Small intestine (tissue), 7 donors: ENCODE data around the gene MNAT1. TPM values are rescaled to one million over a fixed set of nuclear protein-coding genes. Genes with fewer than 3 reads are reported as not detected.

Experiments
- DNase-seq, 2 donors: peaks; one replicate each; pipeline versions ENCODE4 v3.0.0 to v3.0.0-alpha.2; 2013
- FAIRE-seq: peaks from 2 replicates; lab custom pipeline; 2012; peaks lifted over from hg19 to GRCh38; lab: Jason Lieb, UNC
- H3K27ac ChIP-seq, 3 donors: one replicate each; pipeline ENCODE4 v1.5.1; 2013; ENCODE audit warnings: low read length in 2 of 3, mild to moderate bottlenecking in 2 of 3, control low read depth in 1 of 3, inconsistent platforms in 1 of 3, low read depth in 1 of 3, moderate library complexity in 1 of 3
- H3K27me3 ChIP-seq, 3 donors: one replicate each; pipeline ENCODE4 v1.6.1; 2013; ENCODE audit warnings: low read length in 3 of 3, inconsistent platforms in 1 of 3; ENCODE audit not compliant: control insufficient read depth in 3 of 3, insufficient read depth in 3 of 3
- H3K36me3 ChIP-seq, 3 donors: one replicate each; pipeline ENCODE4 v1.6.1; 2013; ENCODE audit warnings: low read length in 3 of 3, inconsistent platforms in 1 of 3, low read depth in 1 of 3, mild to moderate bottlenecking in 1 of 3, moderate library complexity in 1 of 3; ENCODE audit not compliant: control insufficient read depth in 3 of 3, insufficient read depth in 2 of 3
- H3K4me1 ChIP-seq, 3 donors: one replicate each; pipeline ENCODE4 v1.6.1; 2013; ENCODE audit warnings: low read length in 2 of 3, inconsistent platforms in 1 of 3, low read depth in 1 of 3, mild to moderate bottlenecking in 1 of 3, moderate library complexity in 1 of 3; ENCODE audit not compliant: control insufficient read depth in 3 of 3, insufficient read depth in 2 of 3
- H3K4me3 ChIP-seq, 3 donors: one replicate each; pipeline ENCODE4 v1.5.1; 2013; ENCODE audit warnings: low read length in 3 of 3, control low read depth in 1 of 3, inconsistent platforms in 1 of 3, low read depth in 1 of 3, mild to moderate bottlenecking in 1 of 3, moderate library complexity in 1 of 3
- H3K9me3 ChIP-seq, 2 donors: one replicate each; pipeline ENCODE4 v1.6.1; 2013; ENCODE audit warnings: low read depth in 1 of 2, low read length in 1 of 2; ENCODE audit not compliant: control insufficient read depth in 2 of 2, insufficient read depth in 1 of 2
- WGBS, 3 donors: extraction: QIAGEN DNeasy Blood & Tissue Kit; methylation state at CpG; one replicate each; pipeline ENCODE4 v1.1.7; 2013; 5-methylcytosine and 5-hydroxymethylcytosine counted together
- polyA plus RNA-seq, 4 donors: library from polyadenylated mRNA; stranded (reverse) in 3 of 4; unstranded in 1 of 4; fragments of 200-250 nt in 3 of 4; fragments of 120-200 nt in 1 of 4; gene quantifications; one replicate each; pipeline versions ENCODE4 v1.2.1 to v1.2.3, GENCODE V29; 2013
- donor health status: healthy with polysubstance abuse.
- donor health status: control.
- donor health status: control.
- donor health status: Bipolar disorder and iron deficiency.
- donor health status: healthy.

MNAT1 gene
- polyA plus RNA-seq, 4 donors: 9.5 to 28.7 (median 12.8) TPM

- no peak for FAIRE-seq
- peaks cover 0 to 9% (median 0%) of the 10 kb centered on the region in 3 donors for H3K36me3 ChIP-seq
- no peak overlapping the region for H3K27ac ChIP-seq
- H3K9me3 ChIP-seq: no peaks in the 10 kb centered on the region
- no peaks in the 10 kb centered on the region for H3K4me1 ChIP-seq
- H3K27me3 ChIP-seq: no peaks in the 10 kb centered on the region
- no peak overlapping the region for H3K4me3 ChIP-seq
- 88 to 91% (median 90%) methylated on average over 2 of the region's 2 CpGs for WGBS, 3 donors
- DNase-seq: peak in 1 of 2 donors; percentile 11
Observed at GRCh38 chr14:60970146-60970545, 235.6 kb downstream of the MNAT1 start.

- Histone ChIP-seq H3K9me3 (no peaks in the 10 kb centered on the region), H3K4me3 (no peak overlapping the region), H3K27ac (no peak overlapping the region), H3K27me3 (no peaks in the 10 kb centered on the region), H3K4me1 (no peaks in the 10 kb centered on the region), H3K36me3 (peaks cover 0 to 9% (median 0%) of the 10 kb centered on the region in 3 donors)
- 13 to 26% (median 24%) methylated on average over 2 of the region's 2 CpGs for WGBS, 3 donors
- no peak for DNase-seq
- no peak for FAIRE-seq
Observed at GRCh38 chr14:60971271-60971670, 236.7 kb downstream of the MNAT1 start.

GRCh38 chr14:60972295-60972694 lies 237.7 kb downstream of the MNAT1 start:
- H3K27ac ChIP-seq: no peak overlapping the region
- H3K4me1 ChIP-seq: no peaks in the 10 kb centered on the region
- 97 to 99% (median 98%) methylated on average over 15 of the region's 15 CpGs for WGBS, 3 donors
- no peak overlapping the region for H3K4me3 ChIP-seq
- H3K9me3 ChIP-seq: no peaks in the 10 kb centered on the region
- H3K27me3 ChIP-seq: no peaks in the 10 kb centered on the region
- peaks cover 0 to 9% (median 0%) of the 10 kb centered on the region in 3 donors for H3K36me3 ChIP-seq
- no peak for DNase-seq
- FAIRE-seq: no peak

GRCh38 chr14:60973070-60973469 lies 238.5 kb downstream of the MNAT1 start:
- no peaks in the 10 kb centered on the region for H3K9me3 ChIP-seq
- peaks cover 0 to 9% (median 0%) of the 10 kb centered on the region in 3 donors for H3K36me3 ChIP-seq
- 95 to 99% (median 98%) methylated on average over 3 of the region's 3 CpGs for WGBS, 3 donors
- no peaks in the 10 kb centered on the region for H3K4me1 ChIP-seq
- H3K27me3 ChIP-seq: no peaks in the 10 kb centered on the region
- no peak for FAIRE-seq
- no peak overlapping the region for H3K27ac ChIP-seq
- H3K4me3 ChIP-seq: no peak overlapping the region
- no peak for DNase-seq

- Histone ChIP-seq H3K4me3 (no peak overlapping the region), H3K36me3 (peaks cover 0 to 9% (median 0%) of the 10 kb centered on the region in 3 donors), H3K27me3 (no peaks in the 10 kb centered on the region), H3K27ac (no peak overlapping the region), H3K9me3 (no peaks in the 10 kb centered on the region), H3K4me1 (no peaks in the 10 kb centered on the region)
- no peak for FAIRE-seq
- DNase-seq: no peak
- WGBS, 3 donors: 76 to 93% (median 93%) methylated on average over 6 of the region's 6 CpGs
Observed at GRCh38 chr14:60974090-60974651, 239.6 kb downstream of the MNAT1 start.

GRCh38 chr14:60975551-60975950 lies 241.0 kb downstream of the MNAT1 start:
- H3K27me3 ChIP-seq: no peaks in the 10 kb centered on the region
- H3K4me3 ChIP-seq: no peak overlapping the region
- peaks cover 0 to 3% (median 0%) of the 10 kb centered on the region in 3 donors for H3K4me1 ChIP-seq
- H3K9me3 ChIP-seq: no peaks in the 10 kb centered on the region
- peaks cover 0 to 9% (median 0%) of the 10 kb centered on the region in 3 donors for H3K36me3 ChIP-seq
- FAIRE-seq (no peak), DNase-seq (no peak)
- no peak overlapping the region for H3K27ac ChIP-seq
- 48 to 57% (median 55%) methylated on average over 2 of the region's 2 CpGs for WGBS, 3 donors

- FAIRE-seq: no peak
Observed at GRCh38 chr14:60977847-60978246, 243.3 kb downstream of the MNAT1 start.

GRCh38 chr14:60980811-60981632 lies 246.5 kb downstream of the MNAT1 start, which contains the start of the genes SLC38A6 and TRMT5:
Gene SLC38A6 (plus strand): TSS chr14:60981245. CDS start chr14:60981278, 33 bp downstream.
Gene TRMT5 (minus strand): TSS chr14:60981079. CDS start chr14:60980973, 106 bp downstream.
- no peak for FAIRE-seq
- H3K4me3 ChIP-seq: peak within 1 kb of the TSS; percentile 56 to 88 (median 86)
- peak; percentile 95 to 97 for DNase-seq
- H3K27me3 ChIP-seq: no peaks in the 10 kb centered on the region
- H3K36me3 ChIP-seq: peaks cover 0 to 4% (median 0%) of the 10 kb centered on the region in 3 donors
- WGBS, 3 donors: 0% methylated on average over 59 of the region's 59 CpGs
- H3K9me3 ChIP-seq: no peaks in the 10 kb centered on the region
- peak within 1 kb of the TSS; percentile 80 to 91 (median 83) for H3K27ac ChIP-seq
- H3K4me1 ChIP-seq: peaks cover 2 to 7% (median 5%) of the 10 kb centered on the region in 3 donors

More at GRCh38 chr14:60977847-60978246, 243.3 kb downstream of the MNAT1 start:
- Histone ChIP-seq H3K27me3 (no peaks in the 10 kb centered on the region), H3K4me1 (peaks cover 2 to 7% (median 5%) of the 10 kb centered on the region in 3 donors), H3K9me3 (no peaks in the 10 kb centered on the region), H3K4me3 (no peak overlapping the region), H3K27ac (no peak overlapping the region), H3K36me3 (peaks cover 0 to 5% (median 0%) of the 10 kb centered on the region in 3 donors)
- 57 to 59% (median 58%) methylated on average over 2 of the region's 2 CpGs for WGBS, 3 donors
- no peak for DNase-seq
